Right hindlimb (tissue), 1 donor: ENCODE data around the gene ATG2A.
A peak's percentile ranks its signal among the peaks of the same experiment; 100 is the strongest.

Source experiments
- DNase-seq: peaks from one replicate; pipeline ENCODE4 v3.0.0-alpha.2; 2018

ATG2A gene

DNA sequence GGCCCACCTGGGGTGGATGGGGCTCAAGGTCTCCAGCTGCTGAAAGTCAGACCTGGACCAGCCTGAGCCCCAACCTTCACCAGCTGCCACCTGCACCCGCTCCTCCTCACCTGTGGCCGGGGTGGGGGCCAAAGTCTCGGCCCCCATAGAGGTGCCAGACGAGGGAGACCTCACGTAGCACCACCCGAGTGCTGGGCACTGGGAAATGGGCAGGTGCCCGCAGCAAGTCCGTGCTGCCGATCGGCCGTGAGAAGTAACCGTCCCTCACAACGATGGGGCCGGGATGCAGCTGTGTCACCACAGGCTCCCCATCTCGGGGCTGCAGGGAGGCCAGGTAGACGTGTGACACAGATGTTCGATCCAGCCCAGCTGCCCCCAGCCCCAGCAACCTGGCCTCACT lies 16.2 kb downstream of the ATG2A start:
- no peak for DNase-seq

DNA sequence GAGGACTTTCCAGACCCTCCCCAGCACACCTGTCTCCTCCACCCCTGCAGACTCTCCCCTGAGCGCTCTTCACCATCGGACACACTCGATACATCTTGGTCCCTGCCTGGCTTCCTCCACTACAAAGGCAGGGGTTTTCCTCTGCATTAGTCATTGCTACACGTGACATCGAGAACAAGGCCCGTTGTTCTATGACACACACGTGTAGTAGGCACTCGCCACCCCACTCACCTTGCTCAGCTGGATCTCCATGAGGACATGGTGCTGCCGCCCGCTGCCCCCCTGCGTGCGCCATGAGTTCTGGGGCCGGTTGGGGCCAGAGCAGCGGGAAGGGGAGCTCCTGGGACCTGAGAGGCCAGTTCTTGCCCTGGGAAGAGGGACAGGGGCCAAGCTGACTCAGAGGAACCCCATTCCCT lies 16.7 kb downstream of the ATG2A start:
- no peak for DNase-seq

DNA sequence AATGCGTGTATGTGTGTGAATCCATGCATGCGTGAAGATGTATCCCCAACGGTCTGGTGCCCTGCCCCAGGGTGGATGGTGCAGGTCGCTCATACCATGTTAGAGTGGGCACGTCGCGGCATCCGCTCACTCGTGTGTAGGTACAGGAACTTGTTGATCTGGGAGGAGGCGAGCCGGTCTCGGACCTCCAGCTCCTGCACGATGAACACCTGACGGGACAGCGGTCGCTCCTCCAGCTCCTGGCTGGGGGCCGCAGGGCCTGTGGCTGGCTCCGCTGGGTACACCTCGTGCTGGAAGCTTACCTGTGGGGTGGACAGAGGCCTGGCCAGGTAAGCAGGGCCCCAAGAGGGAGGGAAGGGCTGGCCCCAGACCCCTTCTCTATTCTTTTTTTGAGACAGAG lies 18.5 kb downstream of the ATG2A start:
- no peak for DNase-seq

DNA sequence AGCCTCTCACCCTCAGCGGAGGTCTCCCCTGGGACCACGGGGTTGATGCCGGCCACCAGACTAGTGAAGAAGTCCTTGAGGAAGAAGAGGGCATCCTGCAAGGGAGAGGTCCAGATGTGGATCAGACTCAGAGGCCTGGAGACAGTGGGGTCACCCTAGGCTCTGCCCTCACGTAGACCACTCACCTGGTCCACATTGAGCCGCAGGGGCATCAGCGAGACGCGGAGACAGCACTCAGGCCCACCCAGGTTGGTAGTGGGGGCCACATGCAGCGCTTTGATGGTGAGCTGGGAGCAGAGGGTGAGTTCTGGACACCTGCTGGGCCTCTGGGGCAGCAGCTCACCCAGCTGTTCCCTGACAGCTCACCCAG lies 18.9 kb downstream of the ATG2A start:
- no peak for DNase-seq

DNA sequence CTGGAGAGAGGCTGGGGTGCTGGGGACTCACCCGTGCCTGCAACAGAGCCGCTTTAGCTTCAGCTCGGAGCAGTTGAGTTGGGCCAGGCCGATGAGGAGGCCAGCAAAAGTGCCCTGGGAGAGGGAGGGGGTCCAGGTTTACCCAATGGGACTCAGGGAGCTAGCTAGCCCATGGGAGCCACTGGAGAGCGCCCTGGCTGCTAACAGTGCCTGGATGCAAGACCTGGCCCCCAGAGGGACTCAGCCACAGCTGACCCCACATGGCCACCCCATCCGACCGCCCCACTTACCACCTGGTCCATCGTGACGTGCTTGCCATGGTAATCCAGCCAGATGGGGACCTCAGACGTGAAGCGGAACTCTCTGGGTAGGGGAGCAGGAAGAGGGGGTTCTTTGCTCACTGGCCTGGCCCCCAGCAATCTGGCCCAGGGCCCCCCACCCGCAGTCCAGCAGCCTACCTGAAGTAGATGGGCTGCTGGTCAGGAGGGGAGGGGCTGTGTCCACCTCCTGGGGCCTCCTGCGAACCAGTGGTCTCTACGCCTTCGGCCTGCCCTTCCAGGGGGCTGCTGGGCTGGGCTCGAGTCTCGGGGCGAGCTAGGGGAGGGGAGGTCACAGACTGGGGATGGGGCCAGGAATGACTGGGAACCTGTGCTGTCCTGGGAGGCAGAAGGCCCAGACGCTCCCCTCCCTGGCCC lies 19.5 kb downstream of the ATG2A start:
- no peak for DNase-seq

DNA sequence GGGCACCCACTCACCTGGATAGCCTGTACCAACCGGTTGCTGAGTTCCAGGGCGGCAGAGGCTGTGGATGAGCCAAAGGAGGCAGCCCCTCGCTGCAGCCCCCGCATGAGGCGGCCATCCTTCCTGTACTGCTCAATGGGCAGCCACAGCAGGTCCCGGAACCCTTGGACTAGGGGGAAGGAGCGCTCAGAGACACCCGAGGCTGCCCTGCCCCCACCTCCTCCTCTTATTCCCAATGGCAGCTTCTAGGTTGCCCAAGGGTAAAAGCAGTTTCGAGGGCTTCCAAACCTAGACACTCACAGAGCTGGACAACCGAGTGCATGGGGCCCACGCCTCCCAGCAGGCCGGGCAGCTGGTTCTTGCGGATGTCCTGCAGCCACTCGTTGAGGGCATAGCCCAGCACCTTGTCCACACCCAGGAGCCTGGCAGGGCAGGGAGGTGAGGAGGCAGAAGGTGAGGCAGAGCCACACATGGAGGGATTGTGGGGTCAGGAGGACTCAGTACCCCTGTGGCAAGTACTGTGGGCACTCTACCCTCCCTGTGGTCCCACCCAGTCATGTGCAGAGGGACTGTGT lies 20.5 kb downstream of the ATG2A start:
- no peak for DNase-seq

DNA sequence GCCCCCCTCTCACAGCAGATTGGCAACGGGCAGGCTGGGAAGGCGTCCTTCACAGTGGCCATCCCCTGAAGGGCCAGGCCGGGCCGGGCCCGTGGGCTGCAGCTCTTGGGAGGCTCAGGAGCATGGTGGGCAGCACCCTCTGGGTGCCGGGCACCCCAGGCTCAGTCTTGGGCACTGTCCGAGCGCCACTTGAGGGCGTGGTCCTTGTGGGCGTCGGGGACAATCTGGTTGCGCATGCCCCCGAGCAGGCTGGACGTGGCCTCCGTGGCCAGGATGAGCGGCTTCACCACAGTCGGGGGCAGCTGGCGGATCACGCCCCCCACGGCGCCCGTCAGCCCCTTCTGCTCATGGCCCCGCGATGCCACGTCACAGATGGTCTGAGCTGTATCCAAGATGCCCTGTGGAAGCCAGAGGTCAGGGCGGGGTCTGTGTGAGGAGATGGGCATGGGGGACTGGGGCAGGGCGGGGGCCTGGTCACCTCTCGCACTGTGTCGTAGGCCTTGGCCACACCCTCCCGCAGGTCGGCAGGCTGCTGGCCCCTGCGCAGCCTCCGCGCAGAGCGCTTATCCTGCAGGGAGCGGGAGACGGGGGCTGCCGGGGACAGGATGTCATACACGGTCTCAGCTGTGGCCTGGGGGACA lies 22.1 kb downstream of the ATG2A start:
- DNase-seq = no peak

DNA sequence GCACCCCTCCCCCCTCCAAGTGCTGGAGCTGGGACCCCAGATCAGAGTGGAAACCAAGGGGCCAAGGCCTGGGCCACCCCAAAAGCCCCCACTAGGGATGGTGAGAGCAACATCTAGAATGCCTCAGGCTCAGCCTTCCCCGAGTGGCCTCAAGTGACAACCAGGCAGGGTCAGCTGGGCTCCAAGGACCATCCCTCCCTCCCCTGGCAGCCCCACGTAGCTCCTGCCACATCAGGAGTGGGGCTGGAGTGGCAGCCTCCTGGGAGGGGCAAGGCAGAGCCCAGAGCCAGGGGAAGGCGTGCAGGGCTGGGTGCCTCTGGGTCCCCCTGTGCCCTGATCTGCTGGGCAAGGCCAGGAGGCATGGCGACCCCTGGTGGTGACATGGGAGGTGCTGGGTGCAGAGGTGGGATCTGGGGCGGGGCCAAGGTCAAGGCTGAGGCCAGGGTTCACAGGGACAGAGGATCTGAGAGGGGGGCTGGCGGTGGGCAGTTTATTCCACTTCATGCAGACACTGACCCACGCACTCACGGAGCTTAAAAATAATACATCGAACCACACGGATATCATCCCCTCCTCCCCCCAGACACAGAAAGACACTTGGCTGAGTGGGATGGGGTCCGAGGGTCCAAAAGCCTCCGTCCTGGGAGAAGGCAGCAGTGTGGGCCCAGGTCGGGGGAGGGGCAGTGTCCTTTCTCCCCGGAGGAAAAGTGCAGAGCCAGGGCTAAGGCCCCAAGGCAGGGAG lies 22.8 kb downstream of the ATG2A start:
- DNase-seq = peak; percentile 80

DNA sequence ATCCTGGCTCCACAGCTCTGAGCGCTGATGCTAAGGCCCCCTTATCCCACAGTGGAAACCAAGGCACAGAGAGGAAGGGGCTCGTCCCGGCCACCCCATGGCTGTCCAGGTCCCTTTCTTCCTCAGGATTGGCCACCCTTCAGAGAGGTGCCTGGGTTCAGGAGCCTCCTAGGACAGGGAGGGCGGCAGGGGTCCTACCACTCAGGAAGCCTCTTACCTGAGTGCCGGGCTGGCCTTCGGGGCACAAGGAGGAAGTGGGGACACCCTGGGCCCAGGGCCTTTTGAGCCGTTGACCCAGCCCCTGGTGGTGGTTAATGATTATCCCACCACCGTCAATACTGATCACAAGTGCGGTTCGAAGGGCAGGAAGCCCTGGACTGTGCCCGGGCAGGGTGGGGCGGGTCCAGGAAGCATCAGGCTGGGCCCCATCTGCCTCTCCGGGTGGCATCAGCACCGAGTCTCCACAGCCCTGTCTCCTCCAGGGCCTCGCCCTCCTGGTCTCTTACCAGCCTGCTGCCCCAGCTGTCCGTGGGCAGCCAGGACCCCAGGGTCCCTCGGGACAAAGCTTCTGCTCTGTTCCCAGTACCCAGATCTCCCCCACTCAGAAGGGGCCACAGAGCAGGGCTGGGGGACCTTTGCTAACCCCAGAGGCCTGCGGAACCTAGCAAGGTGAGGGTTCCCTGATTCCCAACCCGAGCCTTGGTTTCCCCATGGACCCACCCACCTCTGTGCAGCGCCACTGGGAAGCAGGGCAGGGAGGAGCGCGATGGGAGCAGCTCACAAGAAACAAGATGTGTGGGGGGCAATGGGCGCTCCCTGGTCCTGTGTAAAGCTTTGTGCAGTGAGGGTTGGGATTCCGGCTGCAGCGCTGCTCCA lies 23.6 kb downstream of the ATG2A start:
- DNase-seq = no peak

DNA sequence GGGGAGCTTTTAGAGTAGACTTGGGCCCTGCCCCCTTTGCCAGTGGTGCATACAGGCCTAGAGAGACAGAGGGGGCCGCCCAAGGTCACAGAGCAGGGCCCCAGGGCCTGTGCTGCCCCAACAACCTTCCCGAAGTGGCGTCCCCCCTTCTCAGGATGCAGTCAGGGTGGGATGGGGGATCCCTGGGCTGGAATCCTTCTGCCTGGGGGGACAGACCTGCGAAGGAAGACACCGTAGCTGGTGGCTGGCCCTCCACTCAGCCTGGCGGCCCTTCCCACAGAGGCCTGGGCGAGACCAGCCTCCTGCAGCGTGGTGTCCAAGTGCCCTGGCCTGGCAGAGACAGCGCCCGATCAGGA lies 24.2 kb downstream of the ATG2A start:
- DNase-seq = no peak

DNA sequence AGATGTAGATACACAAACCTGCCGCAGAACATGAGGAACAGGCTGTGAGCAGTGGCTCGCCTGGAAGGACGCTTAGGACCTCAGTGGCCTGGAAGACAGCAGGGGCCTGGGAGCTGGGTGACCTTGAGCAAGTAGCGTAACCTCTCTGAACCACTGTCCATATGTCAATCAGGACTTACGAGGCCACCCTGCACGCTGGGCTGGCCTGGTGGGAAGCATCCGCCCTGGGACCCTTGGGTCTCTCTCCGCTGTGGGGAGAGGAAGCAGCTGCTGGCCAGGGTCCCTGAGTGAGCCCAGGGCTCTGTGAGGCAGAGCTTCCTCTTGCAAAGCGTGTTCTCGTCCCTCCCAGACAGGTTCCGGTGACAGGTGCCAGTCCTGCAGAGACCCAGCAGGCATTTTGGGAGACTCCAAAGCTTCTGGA lies 24.6 kb downstream of the ATG2A start:
- DNase-seq = no peak

DNA sequence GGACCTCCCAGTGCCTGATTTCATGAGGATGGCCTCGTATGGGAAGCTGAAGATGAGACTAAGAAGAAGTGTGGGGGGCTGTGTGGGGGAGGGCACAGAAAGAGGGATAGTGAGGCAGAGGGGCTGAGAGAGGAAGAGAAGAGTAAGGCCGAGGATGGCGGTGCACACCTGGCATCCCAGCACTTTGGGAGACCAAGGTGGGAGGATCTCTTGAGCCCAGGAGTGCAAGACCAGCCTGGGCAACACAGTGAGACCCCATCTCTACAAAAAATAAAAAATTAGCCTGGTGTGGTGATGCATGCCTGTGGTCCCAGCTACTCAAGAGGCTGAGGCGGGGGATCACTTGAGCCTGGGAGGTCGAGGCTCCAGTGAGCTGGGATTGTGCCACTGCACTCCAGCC lies 25.1 kb downstream of the ATG2A start:
- DNase-seq = no peak

DNA sequence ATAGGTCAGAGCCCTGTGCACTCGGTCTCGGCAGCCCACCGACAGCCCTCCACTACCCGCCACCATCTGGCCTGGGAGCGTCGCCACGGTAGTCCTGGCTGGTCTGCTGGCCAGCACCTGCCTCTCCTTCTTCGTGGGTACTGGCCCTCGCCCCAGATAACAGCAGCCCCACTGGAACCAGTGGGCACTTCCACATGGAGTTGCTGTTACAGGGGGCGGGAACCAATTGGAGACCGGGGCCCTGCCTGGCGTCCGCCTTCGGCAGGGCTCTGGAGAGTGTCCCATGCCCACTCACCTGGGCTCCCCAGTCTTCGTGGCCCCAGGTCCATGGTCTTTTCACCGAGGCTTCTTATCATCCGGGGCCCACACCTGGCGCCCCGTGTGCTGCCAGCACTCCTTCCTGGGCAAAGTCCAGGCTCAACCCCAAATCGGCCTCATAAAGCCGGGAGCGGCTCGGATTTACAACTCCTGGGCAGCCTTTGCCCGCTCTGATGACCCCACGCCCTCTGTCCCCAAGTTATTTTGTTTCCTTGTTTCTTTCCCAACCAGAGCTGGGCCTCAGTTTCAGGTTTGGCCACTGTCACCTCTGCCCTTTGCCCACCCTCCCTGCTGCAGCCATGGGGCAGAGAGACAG lies 25.7 kb downstream of the ATG2A start:
- no peak for DNase-seq

DNA sequence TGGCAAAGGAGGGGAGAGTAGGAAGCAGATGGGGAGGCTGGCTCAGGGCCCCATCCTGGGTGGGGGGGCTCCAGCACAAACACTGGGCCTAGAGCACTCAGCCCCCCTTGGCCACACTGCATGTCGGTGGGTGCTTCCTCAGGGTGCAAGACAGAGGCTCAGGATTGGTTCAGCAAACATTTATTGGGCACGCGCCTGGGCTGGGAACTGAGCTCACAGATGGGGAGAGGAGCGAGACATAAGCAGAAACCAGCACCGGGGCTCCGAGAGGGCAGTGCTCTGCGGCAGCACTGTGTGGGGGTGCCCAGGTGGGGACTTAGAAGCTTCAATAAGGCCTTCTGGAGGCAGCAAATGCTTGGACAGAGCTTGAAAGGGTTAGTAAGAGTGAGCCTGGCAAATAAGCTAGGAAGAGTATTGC lies 26.5 kb downstream of the ATG2A start:
- DNase-seq = no peak

DNA sequence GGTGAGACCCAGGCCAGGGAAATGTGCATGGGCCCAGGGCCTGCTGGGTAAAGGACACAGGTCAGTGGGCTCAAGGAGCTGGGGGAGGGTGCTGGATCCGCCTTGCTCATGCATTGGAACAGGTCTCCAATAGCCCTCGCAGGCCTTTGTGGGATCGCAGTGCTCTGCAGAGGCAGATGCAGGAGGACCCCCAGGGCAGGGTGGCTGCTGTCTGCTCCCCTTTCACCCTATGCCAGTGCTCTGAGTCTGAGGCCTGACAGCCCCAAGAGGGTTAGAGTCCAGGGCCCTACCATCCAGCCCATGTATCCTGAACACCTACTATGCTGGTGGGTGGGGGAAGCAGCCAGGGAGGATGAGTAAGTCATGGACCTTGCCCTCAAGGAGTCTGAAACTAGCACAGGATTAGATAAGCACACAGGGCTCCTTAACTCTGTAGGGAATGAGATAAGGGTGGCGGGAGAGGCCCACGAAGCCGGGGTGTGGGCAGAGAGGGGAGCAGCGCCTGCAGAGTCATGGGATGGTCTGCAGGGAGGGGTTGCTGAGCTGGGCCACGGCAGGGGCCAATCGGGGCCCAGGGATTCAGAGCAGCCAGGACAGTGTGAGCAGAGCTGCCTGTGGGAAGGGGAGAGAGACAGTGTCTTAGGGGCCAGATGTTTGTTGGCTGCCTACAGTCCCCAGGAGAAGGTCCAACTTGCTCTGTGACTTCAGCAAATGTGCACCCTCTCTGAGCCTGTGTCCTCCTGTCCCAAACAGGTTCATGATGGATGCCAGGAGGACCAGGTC lies 28.1 kb downstream of the ATG2A start:
- DNase-seq = no peak

DNA sequence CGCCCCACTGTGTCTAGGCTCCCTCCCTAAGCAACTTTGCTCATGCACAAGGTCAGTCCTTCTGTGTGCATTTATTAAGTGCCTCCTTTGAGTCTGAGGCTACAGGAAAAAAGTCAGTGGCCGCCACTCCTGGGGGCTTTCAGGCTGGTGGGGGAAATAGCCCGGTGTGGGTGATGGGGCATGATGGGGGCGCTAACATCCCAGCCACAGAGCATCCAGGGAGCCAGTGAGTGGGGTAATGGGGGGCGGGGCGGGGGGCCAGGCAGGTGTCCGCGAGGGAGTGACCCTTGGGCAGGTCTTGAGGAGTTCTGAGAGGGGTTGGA lies 28.6 kb downstream of the ATG2A start:
- no peak for DNase-seq

DNA sequence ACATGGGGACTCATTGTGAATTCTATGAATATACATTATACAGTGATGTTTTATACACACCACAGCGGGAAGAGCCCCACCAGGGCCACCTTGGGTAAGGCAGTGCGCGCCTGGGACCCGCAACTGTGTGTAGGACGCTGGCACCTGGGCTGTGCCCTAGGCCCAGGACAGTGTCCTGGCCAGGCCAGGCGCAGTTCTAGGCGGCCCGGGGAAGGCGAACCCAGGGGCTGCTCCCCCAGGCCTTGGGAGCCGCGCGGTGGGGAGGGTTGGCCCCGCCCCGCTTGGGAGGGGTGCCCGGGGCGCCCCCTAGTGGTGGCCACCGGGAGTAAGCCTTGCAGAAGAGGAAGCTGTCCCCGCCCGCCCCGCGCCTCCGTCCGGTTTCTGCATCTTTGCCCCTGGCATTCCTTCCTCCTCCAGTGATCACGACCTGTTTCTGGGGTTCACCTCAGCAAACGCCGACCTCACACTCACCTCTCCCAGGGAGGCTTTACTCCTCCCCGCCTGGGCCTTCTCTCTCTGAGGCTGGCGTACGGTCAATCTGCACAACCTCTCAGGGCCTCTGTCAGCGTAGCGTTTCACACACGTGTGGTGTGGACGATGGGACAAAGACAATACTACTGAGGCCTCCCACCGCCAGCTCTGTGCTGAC lies 29.1 kb downstream of the ATG2A start:
- peak; percentile 83 for DNase-seq

DNA sequence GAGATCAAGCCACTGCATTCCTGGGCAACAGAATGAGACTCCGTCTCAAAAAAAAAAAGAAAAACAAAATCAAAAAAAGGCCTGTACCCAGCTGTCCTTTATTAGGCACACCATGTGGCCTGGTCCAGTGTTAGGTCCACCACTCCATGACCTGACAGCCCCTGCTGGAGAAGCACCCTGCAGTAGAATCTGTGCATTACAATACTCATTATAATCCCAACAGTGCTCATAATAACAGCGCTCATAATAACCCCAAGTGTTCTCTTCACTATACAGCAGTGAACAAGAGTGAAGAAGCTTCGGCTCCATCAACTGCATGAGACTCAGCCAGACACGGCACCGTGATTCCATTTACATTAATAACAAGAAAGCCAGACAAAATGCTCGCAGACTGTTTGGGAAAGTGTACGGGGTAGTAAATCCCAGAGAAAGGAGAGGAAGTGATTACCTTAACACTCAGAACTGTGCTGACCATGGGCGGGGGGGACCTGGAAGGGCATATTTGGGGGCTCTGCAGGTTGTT lies 29.7 kb downstream of the ATG2A start:
- no peak for DNase-seq

DNA sequence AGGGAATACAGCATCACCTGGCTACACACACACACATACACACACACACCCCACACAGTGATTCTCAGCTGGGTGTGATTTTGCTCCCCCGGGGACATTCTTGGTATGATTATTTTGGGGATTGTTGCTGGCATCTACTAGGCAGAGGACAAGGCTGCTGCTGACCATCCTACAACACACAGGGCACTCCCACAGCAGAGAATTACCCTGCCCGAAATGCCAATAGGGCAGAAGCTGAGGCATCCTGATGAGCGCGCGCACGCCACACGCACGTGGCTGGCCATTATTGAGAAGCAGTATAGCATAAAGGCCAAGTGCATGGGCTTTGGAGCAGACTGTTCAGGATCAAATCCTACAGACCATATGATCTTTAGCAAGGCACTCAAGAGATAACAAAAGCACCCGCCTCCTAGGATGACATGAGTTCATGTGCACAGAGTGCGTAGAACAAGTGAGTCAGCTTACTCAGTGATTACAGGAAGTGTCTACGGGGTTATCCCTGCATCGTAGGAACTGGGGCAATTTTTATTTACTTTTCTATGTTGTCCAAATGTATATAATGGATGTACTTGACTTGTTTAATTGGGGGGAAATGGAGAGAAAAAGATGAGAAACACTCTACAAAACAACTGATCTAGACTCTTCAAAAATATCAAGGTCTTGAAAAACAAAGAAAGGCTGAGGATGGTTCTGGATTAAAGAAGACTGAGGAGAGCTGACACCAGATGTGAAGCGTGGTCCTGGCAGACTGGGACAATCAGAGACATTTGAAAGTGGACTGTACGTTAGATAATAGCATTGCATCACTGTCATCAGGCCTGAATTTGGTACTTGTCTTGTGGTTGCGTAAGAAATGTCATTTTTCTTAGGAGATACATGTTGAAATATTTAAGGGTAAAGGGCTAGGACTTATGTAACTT lies 31.4 kb downstream of the ATG2A start:
- no peak for DNase-seq

DNA sequence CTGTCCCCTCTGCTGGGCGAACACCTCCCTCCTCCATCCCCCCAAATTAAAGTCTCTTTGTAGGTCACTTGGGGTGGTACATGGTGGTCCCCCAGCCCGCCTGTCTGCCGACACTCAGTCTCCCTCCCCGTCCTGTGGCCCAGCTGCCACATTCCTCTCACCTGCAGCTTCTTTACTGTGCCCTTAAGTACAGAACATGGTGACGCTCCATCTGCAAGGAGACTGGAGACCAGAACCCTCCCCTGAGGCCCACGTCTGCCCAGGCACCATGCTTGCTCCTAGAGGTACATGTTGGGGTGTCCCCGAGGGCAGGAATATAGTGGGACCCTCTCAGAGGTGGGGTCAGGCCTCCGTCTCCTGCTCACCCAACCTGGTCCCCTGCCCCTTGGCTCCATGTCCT lies 33.0 kb downstream of the ATG2A start:
- no peak for DNase-seq
